ENCODE measurements around the gene JPH3.

Gene JPH3

GRCh38 chr16:87619360-87620200 lies 17.3 kb downstream of the JPH3 start:
- H3K36me3 ChIP-seq (ENCODE audit: control insufficient read depth, insufficient read depth, low read length, severe bottlenecking), result no peaks in the 10 kb centered on the region
- no peaks in the 10 kb centered on the region for H3K4me1 ChIP-seq (ENCODE audit: control insufficient read depth, insufficient read depth, low read length)
- no peaks in the 10 kb centered on the region for H3K9me3 ChIP-seq (ENCODE audit: control insufficient read depth, low read length)
- peaks cover 45% of the 10 kb centered on the region for H3K27me3 ChIP-seq (replicated peaks; ENCODE audit: control insufficient read depth, insufficient read depth, low read length)
- no peak overlapping the region for H3K4me3 ChIP-seq (ENCODE audit: low read length)
- no peak overlapping the region for H3K9ac ChIP-seq (ENCODE audit: low read length)
- DNase-seq (ENCODE audit: low read depth), result no peak

- Histone ChIP-seq H3K36me3 (ENCODE audit: control insufficient read depth, insufficient read depth, low read length, severe bottlenecking) (no peaks in the 10 kb centered on the region), H3K27me3 (replicated peaks; ENCODE audit: control insufficient read depth, insufficient read depth, low read length) (peaks cover 43% of the 10 kb centered on the region), H3K9ac (ENCODE audit: low read length) (no peak overlapping the region), H3K9me3 (ENCODE audit: control insufficient read depth, low read length) (no peaks in the 10 kb centered on the region), H3K4me3 (ENCODE audit: low read length) (no peak overlapping the region), H3K4me1 (ENCODE audit: control insufficient read depth, insufficient read depth, low read length) (no peaks in the 10 kb centered on the region)
- no peak for DNase-seq (ENCODE audit: low read depth)
These were observed 17.8 kb downstream of the JPH3 start for GRCh38 chr16:87620201-87620495.

GRCh38 chr16:87621550-87621829 lies 19.2 kb downstream of the JPH3 start:
- H3K27me3 ChIP-seq (replicated peaks; ENCODE audit: control insufficient read depth, insufficient read depth, low read length), result peaks cover 54% of the 10 kb centered on the region
- no peak for DNase-seq (ENCODE audit: low read depth)
- H3K36me3 ChIP-seq (ENCODE audit: control insufficient read depth, insufficient read depth, low read length, severe bottlenecking), result no peaks in the 10 kb centered on the region
- H3K9ac ChIP-seq (ENCODE audit: low read length), result no peak overlapping the region
- H3K4me1 ChIP-seq (ENCODE audit: control insufficient read depth, insufficient read depth, low read length), result no peaks in the 10 kb centered on the region
- H3K9me3 ChIP-seq (ENCODE audit: control insufficient read depth, low read length), result no peaks in the 10 kb centered on the region
- no peak overlapping the region for H3K4me3 ChIP-seq (ENCODE audit: low read length)

- Histone ChIP-seq H3K9me3 (ENCODE audit: control insufficient read depth, low read length) (no peaks in the 10 kb centered on the region), H3K36me3 (ENCODE audit: control insufficient read depth, insufficient read depth, low read length, severe bottlenecking) (no peaks in the 10 kb centered on the region), H3K4me3 (ENCODE audit: low read length) (no peak overlapping the region), H3K9ac (ENCODE audit: low read length) (no peak overlapping the region), H3K27me3 (replicated peaks; ENCODE audit: control insufficient read depth, insufficient read depth, low read length) (peaks cover 55% of the 10 kb centered on the region), H3K4me1 (ENCODE audit: control insufficient read depth, insufficient read depth, low read length) (no peaks in the 10 kb centered on the region)
- DNase-seq (ENCODE audit: low read depth), result no peak
These were observed 19.8 kb downstream of the JPH3 start for GRCh38 chr16:87621976-87622713.

GRCh38 chr16:87622756-87623319 lies 20.5 kb downstream of the JPH3 start:
- H3K9ac ChIP-seq (ENCODE audit: low read length), result no peak overlapping the region
- no peaks in the 10 kb centered on the region for H3K4me1 ChIP-seq (ENCODE audit: control insufficient read depth, insufficient read depth, low read length)
- no peaks in the 10 kb centered on the region for H3K9me3 ChIP-seq (ENCODE audit: control insufficient read depth, low read length)
- DNase-seq (ENCODE audit: low read depth), result no peak
- no peaks in the 10 kb centered on the region for H3K36me3 ChIP-seq (ENCODE audit: control insufficient read depth, insufficient read depth, low read length, severe bottlenecking)
- H3K27me3 ChIP-seq (replicated peaks; ENCODE audit: control insufficient read depth, insufficient read depth, low read length), result peaks cover 58% of the 10 kb centered on the region
- H3K4me3 ChIP-seq (ENCODE audit: low read length), result no peak overlapping the region

GRCh38 chr16:87625241-87625797 lies 23.0 kb downstream of the JPH3 start:
- Histone ChIP-seq H3K27me3 (replicated peaks; ENCODE audit: control insufficient read depth, insufficient read depth, low read length) (peaks cover 46% of the 10 kb centered on the region), H3K4me3 (ENCODE audit: low read length) (no peak overlapping the region), H3K9me3 (ENCODE audit: control insufficient read depth, low read length) (peaks cover 3% of the 10 kb centered on the region), H3K9ac (ENCODE audit: low read length) (no peak overlapping the region), H3K4me1 (ENCODE audit: control insufficient read depth, insufficient read depth, low read length) (peaks cover 7% of the 10 kb centered on the region), H3K36me3 (ENCODE audit: control insufficient read depth, insufficient read depth, low read length, severe bottlenecking) (no peaks in the 10 kb centered on the region)
- DNase-seq (ENCODE audit: low read depth), result no peak

- Histone ChIP-seq H3K9ac (ENCODE audit: low read length) (no peak overlapping the region), H3K36me3 (ENCODE audit: control insufficient read depth, insufficient read depth, low read length, severe bottlenecking) (no peaks in the 10 kb centered on the region), H3K27me3 (replicated peaks; ENCODE audit: control insufficient read depth, insufficient read depth, low read length) (peaks cover 50% of the 10 kb centered on the region), H3K9me3 (ENCODE audit: control insufficient read depth, low read length) (peaks cover 14% of the 10 kb centered on the region), H3K4me3 (ENCODE audit: low read length) (no peak overlapping the region), H3K4me1 (ENCODE audit: control insufficient read depth, insufficient read depth, low read length) (peaks cover 7% of the 10 kb centered on the region)
- DNase-seq (ENCODE audit: low read depth), result no peak
These were observed 24.1 kb downstream of the JPH3 start for GRCh38 chr16:87626401-87626800.

- no peak overlapping the region for H3K4me3 ChIP-seq (ENCODE audit: low read length)
- no peaks in the 10 kb centered on the region for H3K36me3 ChIP-seq (ENCODE audit: control insufficient read depth, insufficient read depth, low read length, severe bottlenecking)
- no peak for DNase-seq (ENCODE audit: low read depth)
- peaks cover 7% of the 10 kb centered on the region for H3K4me1 ChIP-seq (ENCODE audit: control insufficient read depth, insufficient read depth, low read length)
- H3K27me3 ChIP-seq (replicated peaks; ENCODE audit: control insufficient read depth, insufficient read depth, low read length), result peaks cover 49% of the 10 kb centered on the region
- no peak overlapping the region for H3K9ac ChIP-seq (ENCODE audit: low read length)
- H3K9me3 ChIP-seq (ENCODE audit: control insufficient read depth, low read length), result peaks cover 19% of the 10 kb centered on the region
These were observed 24.6 kb downstream of the JPH3 start for GRCh38 chr16:87626905-87627304.

GRCh38 chr16:87627542-87628245 lies 25.4 kb downstream of the JPH3 start:
- Histone ChIP-seq H3K27me3 (replicated peaks; ENCODE audit: control insufficient read depth, insufficient read depth, low read length) (peaks cover 50% of the 10 kb centered on the region), H3K4me3 (ENCODE audit: low read length) (no peak overlapping the region), H3K9me3 (ENCODE audit: control insufficient read depth, low read length) (peaks cover 22% of the 10 kb centered on the region), H3K4me1 (ENCODE audit: control insufficient read depth, insufficient read depth, low read length) (peaks cover 7% of the 10 kb centered on the region), H3K9ac (ENCODE audit: low read length) (no peak overlapping the region), H3K36me3 (ENCODE audit: control insufficient read depth, insufficient read depth, low read length, severe bottlenecking) (no peaks in the 10 kb centered on the region)
- DNase-seq (ENCODE audit: low read depth), result no peak

- H3K27me3 ChIP-seq (replicated peaks; ENCODE audit: control insufficient read depth, insufficient read depth, low read length), result peaks cover 53% of the 10 kb centered on the region
- H3K9ac ChIP-seq (ENCODE audit: low read length), result no peak overlapping the region
- H3K9me3 ChIP-seq (ENCODE audit: control insufficient read depth, low read length), result peaks cover 22% of the 10 kb centered on the region
- H3K4me1 ChIP-seq (ENCODE audit: control insufficient read depth, insufficient read depth, low read length), result peaks cover 7% of the 10 kb centered on the region
- H3K4me3 ChIP-seq (ENCODE audit: low read length), result no peak overlapping the region
- H3K36me3 ChIP-seq (ENCODE audit: control insufficient read depth, insufficient read depth, low read length, severe bottlenecking), result no peaks in the 10 kb centered on the region
- no peak for DNase-seq (ENCODE audit: low read depth)
These were observed 26.1 kb downstream of the JPH3 start for GRCh38 chr16:87628246-87628923.

Data from adipocyte (in vitro differentiated cells).